ENCODE measurements around the gene BRPF1. TPM values are rescaled to one million over a fixed set of nuclear protein-coding genes. Genes with fewer than 3 reads are reported as not detected.

The BRPF1 gene
- total RNA-seq, 1 donor, result 17.3 TPM

- TF ChIP-seq, protein P1, sequence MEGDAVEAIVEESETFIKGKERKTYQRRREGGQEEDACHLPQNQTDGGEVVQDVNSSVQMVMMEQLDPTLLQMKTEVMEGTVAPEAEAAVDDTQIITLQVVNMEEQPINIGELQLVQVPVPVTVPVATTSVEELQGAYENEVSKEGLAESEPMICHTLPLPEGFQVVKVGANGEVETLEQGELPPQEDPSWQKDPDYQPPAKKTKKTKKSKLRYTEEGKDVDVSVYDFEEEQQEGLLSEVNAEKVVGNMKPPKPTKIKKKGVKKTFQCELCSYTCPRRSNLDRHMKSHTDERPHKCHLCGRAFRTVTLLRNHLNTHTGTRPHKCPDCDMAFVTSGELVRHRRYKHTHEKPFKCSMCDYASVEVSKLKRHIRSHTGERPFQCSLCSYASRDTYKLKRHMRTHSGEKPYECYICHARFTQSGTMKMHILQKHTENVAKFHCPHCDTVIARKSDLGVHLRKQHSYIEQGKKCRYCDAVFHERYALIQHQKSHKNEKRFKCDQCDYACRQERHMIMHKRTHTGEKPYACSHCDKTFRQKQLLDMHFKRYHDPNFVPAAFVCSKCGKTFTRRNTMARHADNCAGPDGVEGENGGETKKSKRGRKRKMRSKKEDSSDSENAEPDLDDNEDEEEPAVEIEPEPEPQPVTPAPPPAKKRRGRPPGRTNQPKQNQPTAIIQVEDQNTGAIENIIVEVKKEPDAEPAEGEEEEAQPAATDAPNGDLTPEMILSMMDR (IDR thresholded peaks at IDR 0.05; ENCODE audit: insufficient read depth, low read depth, low read length), result no peak
- H3K4me3 ChIP-seq (ENCODE audit: low read depth, low read length), result no peak overlapping the region
- DNase-seq (ENCODE audit: low read depth), result no peak
Observed at GRCh38 chr3:9797196-9797945, 65.8 kb downstream of the BRPF1 start.

Other genes starting within 250 kb of the BRPF1 start
- under 0.01 TPM in 1 of 2 replicates, not detected in the other for gene LHFPL4, start 177.9 kb upstream of the BRPF1 start, total RNA-seq
- gene MTMR14, start 82.2 kb upstream of the BRPF1 start, total RNA-seq, result 32.4 and 39.9 TPM in 2 replicates
- gene CPNE9, start 27.9 kb upstream of the BRPF1 start, total RNA-seq, result not detected in 2 replicates
- gene OGG1, start 18.2 kb downstream of the BRPF1 start, total RNA-seq, result 19.0 and 32.2 TPM in 2 replicates
- gene CAMK1, start 38.2 kb downstream of the BRPF1 start, total RNA-seq, result 27.6 and 30.0 TPM in 2 replicates
- gene TADA3, start 60.7 kb downstream of the BRPF1 start, total RNA-seq, result 92.4 and 109 TPM in 2 replicates
- gene ARPC4, start 61.3 kb downstream of the BRPF1 start, total RNA-seq, result 216 and 304 TPM in 2 replicates
- 19.0 and 21.6 TPM in 2 replicates for gene TTLL3, start 78.5 kb downstream of the BRPF1 start, total RNA-seq
- 28.3 and 31.1 TPM in 2 replicates for gene RPUSD3, start 112.3 kb downstream of the BRPF1 start, total RNA-seq
- gene CIDEC, start 148.5 kb downstream of the BRPF1 start, total RNA-seq, result not detected in 2 replicates
- 15.1 and 24.2 TPM in 2 replicates for gene JAGN1, start 158.9 kb downstream of the BRPF1 start, total RNA-seq
- gene IL17RE, start 171.1 kb downstream of the BRPF1 start, total RNA-seq, result 0.43 and 0.64 TPM in 2 replicates
- 32.8 and 42.8 TPM in 2 replicates for gene IL17RC, start 185.4 kb downstream of the BRPF1 start, total RNA-seq
- 13.2 and 16.0 TPM in 2 replicates for gene CRELD1, start 202.1 kb downstream of the BRPF1 start, total RNA-seq
- gene PRRT3, start 220.7 kb downstream of the BRPF1 start, total RNA-seq, result 3.2 and 3.5 TPM in 2 replicates